K562 (cell line): ENCODE data around the gene WDR47. TPM values are rescaled to one million over a fixed set of nuclear protein-coding genes. Genes with fewer than 3 reads are reported as not detected.

ENCODE experiments used
- COPS2 ChIP-seq: fragments of 450-650 bp; conservative IDR thresholded peaks from 2 replicates; pipeline ENCODE4 v1.6.1; 2016; ENCODE audit warnings: mild to moderate bottlenecking, moderate library complexity
- IRF2 ChIP-seq: sonication (generic); formaldehyde crosslinking; IDR thresholded peaks from 2 replicates; pipeline ENCODE4 v1.8.1; 2022; ENCODE audit warnings: mild to moderate bottlenecking, missing genetic modification reagents
- MCM7 ChIP-seq, 2 experiments: fragments of 450-650 bp; IDR thresholded peaks; 2 replicates each; pipeline ENCODE4 v1.6.1; 2016 to 2018
- NONO ChIP-seq, 2 experiments: fragments of 200-400 bp in 1 of 2; fragments of 450-650 bp in 1 of 2; formaldehyde crosslinking in 1 of 2; IDR thresholded peaks; 2 replicates each; pipeline ENCODE4 v1.6.1; 2017; ENCODE audit warnings: low read depth in 2 of 2, mild to moderate bottlenecking in 2 of 2, moderate library complexity in 2 of 2, low read length in 1 of 2
- NR3C1 ChIP-seq: sonication (generic); formaldehyde crosslinking; IDR thresholded peaks from 2 replicates; pipeline ENCODE4 v1.8.1; 2022; ENCODE audit warnings: missing genetic modification reagents
- POLR3A ChIP-seq: IDR thresholded peaks from 2 replicates; pipeline ENCODE4 v1.6.1; 2011; ENCODE audit warnings: borderline replicate concordance, mild to moderate bottlenecking, moderate library complexity; ENCODE audit not compliant: insufficient read length, insufficient read depth; ENCODE audit errors: extremely low read depth
- POLR3G ChIP-seq: IDR thresholded peaks from 2 replicates; pipeline ENCODE4 v1.6.1; 2011; ENCODE audit not compliant: insufficient read length, insufficient replicate concordance; ENCODE audit errors: extremely low read depth
- RB1 ChIP-seq: fragments of 450-650 bp; IDR thresholded peaks from 2 replicates; pipeline ENCODE4 v1.6.1; 2017; ENCODE audit warnings: low read depth, mild to moderate bottlenecking
- RBM39 ChIP-seq: fragments of 200-400 bp; formaldehyde crosslinking; optimal IDR thresholded peaks from 2 replicates; pipeline ENCODE3; 2018; ENCODE audit warnings: low read depth, low read length
- SRSF3 ChIP-seq: fragments of 200-400 bp; formaldehyde crosslinking; IDR thresholded peaks from 2 replicates; pipeline ENCODE4 v1.6.1; 2016; ENCODE audit warnings: mild to moderate bottlenecking, low read length, moderate library complexity; ENCODE audit not compliant: insufficient read depth
- TAF7 ChIP-seq: fragments of 450-650 bp; IDR thresholded peaks from 2 replicates; pipeline ENCODE4 v1.6.1; 2016; ENCODE audit warnings: missing genetic modification characterization, missing compliant biosample characterization
- ZNF239 ChIP-seq: fragments of 250-450 bp; sonication (Bioruptor Pico); IDR thresholded peaks from 2 replicates; pipeline ENCODE4 v1.4.0; 2020; ENCODE audit warnings: mild to moderate bottlenecking
- polyA plus RNA-seq, 8 experiments: library from polyadenylated mRNA; depleted of rRNA in 4 of 8; stranded (reverse) in 5 of 8; unstranded in 3 of 8; fragments of >200 nt; fragmentation: Nextera tagmentation in 2 of 8; fragmentation: Illumina TruSeq in 1 of 8; extraction: Ambion mirVana in 2 of 8; extraction: Trizol in 1 of 8; gene quantifications; 2 replicates each; pipeline versions ENCODE4 v1.2.1 to v1.2.3, GENCODE V29; 2011 to 2014; ENCODE audit warnings: inconsistent platforms in 1 of 8, missing spikeins in 1 of 8
- total RNA-seq, 7 experiments: library from RNA; depleted of rRNA in 6 of 7; stranded (reverse); fragments of >200 nt in 6 of 7; fragmentation: Illumina TruSeq in 2 of 7; extraction: Trizol in 2 of 7; gene quantifications; 2 replicates each; pipeline versions ENCODE4 v1.2.1 to v1.2.3, GENCODE V29; 2011 to 2021; ENCODE audit warnings: low replicate concordance in 1 of 7
- TF ChIP-seq, protein P1 (sequence below), 2 experiments: fragments of 450-650 bp in 1 of 2; sonication (generic) in 1 of 2; formaldehyde crosslinking in 1 of 2; IDR thresholded peaks; 2 replicates each; pipeline versions ENCODE4 v1.7.1 to v1.9.0; 2016 to 2022; ENCODE audit warnings: inconsistent platforms in 1 of 2, mild to moderate bottlenecking in 1 of 2, missing genetic modification reagents in 1 of 2
- TF ChIP-seq, protein P2 (sequence below): fragments of 250-450 bp; sonication (Bioruptor Pico); IDR thresholded peaks from 2 replicates; pipeline ENCODE4 v1.5.0; 2022; ENCODE audit warnings: mild to moderate bottlenecking

WDR47 gene
- total and polyA plus RNA-seq, 9 of the 15 experiments (the other 6 are each of a cell fraction or from before 2014, with no cell fraction given), result 1.3 to 10.1 (median 4.9) TPM

DNA sequence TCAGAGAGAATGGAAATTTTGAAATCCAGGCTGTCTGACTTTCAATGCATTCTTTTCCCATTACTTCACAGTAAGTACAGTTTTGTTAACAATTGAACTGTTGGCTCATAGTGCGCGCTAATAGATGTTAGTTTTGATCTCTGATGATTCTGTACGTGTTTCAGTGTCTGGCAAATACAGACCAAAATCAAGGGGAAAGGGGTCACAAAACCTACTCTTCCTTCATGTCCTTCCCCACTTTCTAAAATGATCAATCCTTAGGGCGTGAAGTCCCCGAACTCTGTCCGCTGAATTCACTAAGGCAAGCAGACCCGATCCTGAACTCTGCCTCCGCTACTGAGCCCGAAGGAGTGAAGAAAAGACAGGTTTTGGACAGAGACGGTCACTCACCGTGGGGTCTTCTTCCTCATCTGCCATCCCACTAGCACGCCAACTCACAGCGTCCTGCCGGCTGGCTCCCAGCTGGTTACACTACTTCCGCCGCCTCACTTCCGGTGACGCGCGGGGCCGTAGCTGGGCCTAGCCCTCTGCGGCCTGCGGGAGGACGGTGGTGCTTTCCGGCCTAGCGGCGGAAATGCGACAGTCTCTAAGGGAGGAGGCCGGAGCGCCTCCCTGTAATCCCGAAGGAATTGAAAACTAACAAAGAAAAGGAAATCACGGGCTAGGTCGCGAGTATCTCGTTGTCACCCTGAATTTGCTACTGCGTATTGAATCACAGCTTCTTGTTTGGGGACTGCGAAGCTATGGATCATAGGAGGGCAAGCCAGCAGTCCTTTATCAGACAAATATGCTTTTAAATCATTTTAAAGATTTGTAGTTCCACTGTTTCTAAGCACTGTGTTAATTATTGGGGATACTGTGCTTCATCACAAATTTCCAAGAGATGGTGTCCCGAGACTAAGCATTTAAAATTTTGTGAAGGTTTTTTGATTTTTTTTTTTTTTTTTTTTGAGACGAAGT is 33.9 kb upstream of the WDR47 start, which contains the start of gene TAF13 (continued):
- TF ChIP-seq, protein P1, sequence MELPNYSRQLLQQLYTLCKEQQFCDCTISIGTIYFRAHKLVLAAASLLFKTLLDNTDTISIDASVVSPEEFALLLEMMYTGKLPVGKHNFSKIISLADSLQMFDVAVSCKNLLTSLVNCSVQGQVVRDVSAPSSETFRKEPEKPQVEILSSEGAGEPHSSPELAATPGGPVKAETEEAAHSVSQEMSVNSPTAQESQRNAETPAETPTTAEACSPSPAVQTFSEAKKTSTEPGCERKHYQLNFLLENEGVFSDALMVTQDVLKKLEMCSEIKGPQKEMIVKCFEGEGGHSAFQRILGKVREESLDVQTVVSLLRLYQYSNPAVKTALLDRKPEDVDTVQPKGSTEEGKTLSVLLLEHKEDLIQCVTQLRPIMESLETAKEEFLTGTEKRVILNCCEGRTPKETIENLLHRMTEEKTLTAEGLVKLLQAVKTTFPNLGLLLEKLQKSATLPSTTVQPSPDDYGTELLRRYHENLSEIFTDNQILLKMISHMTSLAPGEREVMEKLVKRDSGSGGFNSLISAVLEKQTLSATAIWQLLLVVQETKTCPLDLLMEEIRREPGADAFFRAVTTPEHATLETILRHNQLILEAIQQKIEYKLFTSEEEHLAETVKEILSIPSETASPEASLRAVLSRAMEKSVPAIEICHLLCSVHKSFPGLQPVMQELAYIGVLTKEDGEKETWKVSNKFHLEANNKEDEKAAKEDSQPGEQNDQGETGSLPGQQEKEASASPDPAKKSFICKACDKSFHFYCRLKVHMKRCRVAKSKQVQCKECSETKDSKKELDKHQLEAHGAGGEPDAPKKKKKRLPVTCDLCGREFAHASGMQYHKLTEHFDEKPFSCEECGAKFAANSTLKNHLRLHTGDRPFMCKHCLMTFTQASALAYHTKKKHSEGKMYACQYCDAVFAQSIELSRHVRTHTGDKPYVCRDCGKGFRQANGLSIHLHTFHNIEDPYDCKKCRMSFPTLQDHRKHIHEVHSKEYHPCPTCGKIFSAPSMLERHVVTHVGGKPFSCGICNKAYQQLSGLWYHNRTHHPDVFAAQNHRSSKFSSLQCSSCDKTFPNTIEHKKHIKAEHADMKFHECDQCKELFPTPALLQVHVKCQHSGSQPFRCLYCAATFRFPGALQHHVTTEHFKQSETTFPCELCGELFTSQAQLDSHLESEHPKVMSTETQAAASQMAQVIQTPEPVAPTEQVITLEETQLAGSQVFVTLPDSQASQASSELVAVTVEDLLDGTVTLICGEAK (IDR thresholded peaks at IDR 0.05), result peak; percentile 98
- TF ChIP-seq, protein P1 (CRISPR knock-in tag; IDR thresholded peaks at IDR 0.05), result no peak
- TF ChIP-seq POLR3A (no peak), RBM39 (no peak), TAF7 (peak; percentile 39; the same call in 1 of the 2 replicates), NR3C1 (CRISPR knock-in tag) (no peak), SRSF3 (no peak), POLR3G (no peak), NONO (IDR thresholded peaks at IDR 0.05; ENCODE audit: low read depth in 2 of 2, low read length in 1 of 2) (no peak), ZNF239 (CRISPR knock-in tag) (0 out of 2 replicates have a peak, but pooled peaks have one; percentile 7), RB1 (peak; percentile 73; the same call in 1 of the 2 replicates), MCM7 (IDR thresholded peaks at IDR 0.05) (no peak), IRF2 (CRISPR knock-in tag) (no peak), COPS2 (no peak)
- TF ChIP-seq, protein P2, sequence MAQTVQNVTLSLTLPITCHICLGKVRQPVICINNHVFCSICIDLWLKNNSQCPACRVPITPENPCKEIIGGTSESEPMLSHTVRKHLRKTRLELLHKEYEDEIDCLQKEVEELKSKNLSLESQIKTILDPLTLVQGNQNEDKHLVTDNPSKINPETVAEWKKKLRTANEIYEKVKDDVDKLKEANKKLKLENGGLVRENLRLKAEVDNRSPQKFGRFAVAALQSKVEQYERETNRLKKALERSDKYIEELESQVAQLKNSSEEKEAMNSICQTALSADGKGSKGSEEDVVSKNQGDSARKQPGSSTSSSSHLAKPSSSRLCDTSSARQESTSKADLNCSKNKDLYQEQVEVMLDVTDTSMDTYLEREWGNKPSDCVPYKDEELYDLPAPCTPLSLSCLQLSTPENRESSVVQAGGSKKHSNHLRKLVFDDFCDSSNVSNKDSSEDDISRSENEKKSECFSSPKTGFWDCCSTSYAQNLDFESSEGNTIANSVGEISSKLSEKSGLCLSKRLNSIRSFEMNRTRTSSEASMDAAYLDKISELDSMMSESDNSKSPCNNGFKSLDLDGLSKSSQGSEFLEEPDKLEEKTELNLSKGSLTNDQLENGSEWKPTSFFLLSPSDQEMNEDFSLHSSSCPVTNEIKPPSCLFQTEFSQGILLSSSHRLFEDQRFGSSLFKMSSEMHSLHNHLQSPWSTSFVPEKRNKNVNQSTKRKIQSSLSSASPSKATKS, result no peak
